Stimulated activated CD4-positive, alpha-beta T cell treated with anti-CD3 and anti-CD28 coated beads, Interleukin-15, amount 100 ng/mL, for 48 hours (primary cell): Measurements from ENCODE around the gene OXER1.
A peak's percentile ranks its signal among the peaks of the same experiment; 100 is the strongest.
"Not testable (repeated sequence)": the region's sequence is repeated elsewhere in the genome, so short reads cannot be mapped to it uniquely, and the experiment has no call there.

ENCODE experiments used
- DNase-seq, 2 donors: peaks; one replicate each; pipeline ENCODE4 v3.0.0-alpha.2; 2020; ENCODE audit warnings: low read depth in 2 of 2

OXER1 gene

GRCh38 chr2:42752314-42752713 is 11.6 kb downstream of the OXER1 start:
- DNase-seq = no peak

DNA sequence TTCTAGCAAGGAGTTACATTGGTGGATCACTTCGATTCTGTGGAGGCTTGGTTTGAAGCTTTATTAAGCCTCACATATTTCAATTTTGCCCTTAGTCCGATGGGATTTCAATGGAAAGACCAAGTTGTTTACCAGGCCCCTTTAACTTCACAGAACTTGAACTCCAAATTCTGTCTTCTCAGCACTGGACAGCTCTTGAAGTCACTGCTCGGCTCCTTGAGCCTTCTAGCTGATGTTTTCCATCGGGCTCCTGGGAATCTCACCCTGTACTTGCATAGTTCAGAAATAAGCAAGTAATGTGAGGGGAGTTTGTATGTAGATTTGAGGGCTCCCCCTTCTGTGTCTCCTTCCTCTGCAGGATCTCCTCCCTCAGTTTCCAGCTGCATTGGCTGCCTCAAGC is 15.1 kb downstream of the OXER1 start:
- no peak for DNase-seq

DNA sequence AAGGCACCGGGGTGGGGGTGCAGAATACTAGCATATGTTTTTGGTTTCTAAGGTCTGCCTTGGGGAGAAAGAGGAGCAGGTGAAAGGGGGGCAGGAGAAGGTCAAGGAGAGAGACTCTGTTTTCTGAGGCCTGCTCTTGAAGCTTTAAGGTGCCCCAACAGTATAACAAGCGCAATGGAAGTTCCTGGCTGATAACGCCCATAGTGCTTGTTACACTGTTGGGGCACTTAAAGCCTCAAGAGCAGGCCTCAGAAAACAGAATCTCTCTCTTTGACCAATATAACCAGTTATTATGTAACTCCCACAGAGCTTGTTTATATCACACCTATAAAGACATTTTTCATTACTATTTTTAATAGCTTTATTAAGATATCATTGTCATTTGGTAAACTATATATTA is 16.5 kb downstream of the OXER1 start:
- no peak for DNase-seq

GRCh38 chr2:42744545-42745082 is 19.3 kb downstream of the OXER1 start:
- no peak for DNase-seq

DNA sequence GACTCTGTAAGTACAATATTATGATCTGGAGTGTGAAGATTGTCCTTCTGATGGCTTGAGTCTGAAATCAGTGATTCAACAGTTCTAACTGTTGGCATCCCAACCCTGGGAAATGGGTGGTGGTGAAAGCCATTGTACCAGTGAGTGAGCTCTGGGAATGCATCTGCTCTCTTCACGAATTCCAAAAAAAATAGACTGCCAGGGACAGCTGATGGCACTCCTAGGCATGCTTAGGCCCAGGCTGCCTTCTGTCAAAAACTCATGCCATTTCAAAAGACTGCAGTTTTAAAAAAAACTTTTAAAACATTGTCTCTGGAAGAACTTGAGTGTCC is 20.3 kb downstream of the OXER1 start:
- DNase-seq = no peak

DNA sequence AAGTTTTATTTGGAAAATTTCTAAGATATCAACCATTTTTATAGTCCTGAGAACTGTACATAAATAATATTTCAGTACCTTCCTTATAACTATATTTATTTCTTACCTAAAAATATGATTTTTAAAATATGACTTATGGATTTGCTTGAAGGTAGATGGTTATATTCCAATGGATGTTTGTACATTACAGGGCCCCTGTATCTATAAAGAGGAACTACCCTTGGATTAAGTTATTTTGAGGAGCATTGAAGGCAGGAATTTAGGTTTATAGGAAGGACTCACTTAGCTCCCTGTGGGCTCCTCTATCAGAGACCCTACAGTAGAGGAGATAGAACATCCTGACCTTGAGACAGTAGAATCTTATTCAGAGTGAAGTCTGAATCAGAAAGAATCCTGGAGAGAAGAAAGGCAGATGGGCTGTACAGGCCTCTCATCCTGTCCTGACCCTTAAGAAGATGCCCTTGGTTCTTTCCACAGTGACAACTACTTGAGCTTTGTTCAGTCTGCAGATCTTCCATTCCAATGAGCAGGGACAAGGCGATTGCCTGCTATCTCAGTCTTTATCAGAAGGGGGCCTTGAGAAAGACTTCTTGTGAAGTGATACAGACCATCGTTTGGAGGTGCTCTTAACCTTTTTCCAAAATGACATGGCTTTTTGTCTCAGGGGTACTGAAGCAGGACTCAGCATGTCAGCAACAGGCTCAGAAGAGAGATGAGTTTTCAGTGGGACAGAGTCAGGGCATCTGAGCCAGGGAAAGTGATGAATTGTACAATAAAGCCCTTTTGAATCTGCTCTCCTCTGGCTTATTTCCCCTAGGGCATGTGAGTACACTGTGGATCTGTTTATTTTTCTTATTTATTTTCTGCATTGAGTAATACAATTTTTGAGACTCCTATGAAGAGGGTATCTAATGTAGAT is 20.9 kb downstream of the OXER1 start:
- no peak for DNase-seq

GRCh38 chr2:42741140-42741539 is 22.8 kb downstream of the OXER1 start:
- no peak for DNase-seq

GRCh38 chr2:42736598-42737322 is 27.2 kb downstream of the OXER1 start:
- DNase-seq = no peak

GRCh38 chr2:42733852-42734251 is 30.1 kb downstream of the OXER1 start:
- DNase-seq = no peak

- not testable (repeated sequence) for DNase-seq
Observed at GRCh38 chr2:42731316-42731715, 32.6 kb downstream of the OXER1 start.

- DNase-seq = no peak
Observed at GRCh38 chr2:42726680-42727079, 37.3 kb downstream of the OXER1 start.

- no peak for DNase-seq
Observed at GRCh38 chr2:42725657-42726056, 38.3 kb downstream of the OXER1 start.

DNA sequence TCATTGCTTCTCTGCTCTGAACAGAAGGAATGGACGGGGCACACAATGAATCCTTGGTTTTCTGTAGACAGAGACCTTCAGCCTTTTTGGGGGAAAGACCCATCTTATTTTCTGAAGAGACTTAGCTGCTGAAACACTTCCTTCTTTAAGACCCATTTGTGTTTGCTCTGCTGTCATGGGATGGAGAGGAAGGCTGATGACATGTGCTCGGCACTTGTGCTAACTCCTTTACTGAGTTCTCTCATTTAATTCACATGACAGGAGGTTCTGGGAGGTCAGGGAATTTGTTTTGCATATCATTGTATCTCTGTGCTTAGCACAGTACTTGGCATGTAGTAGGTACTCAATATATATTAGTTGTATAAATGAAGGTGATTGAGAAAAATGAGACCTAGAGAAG is 39.0 kb downstream of the OXER1 start:
- DNase-seq = no peak

- no peak for DNase-seq
Observed at GRCh38 chr2:42723465-42723864, 40.5 kb downstream of the OXER1 start.

DNA sequence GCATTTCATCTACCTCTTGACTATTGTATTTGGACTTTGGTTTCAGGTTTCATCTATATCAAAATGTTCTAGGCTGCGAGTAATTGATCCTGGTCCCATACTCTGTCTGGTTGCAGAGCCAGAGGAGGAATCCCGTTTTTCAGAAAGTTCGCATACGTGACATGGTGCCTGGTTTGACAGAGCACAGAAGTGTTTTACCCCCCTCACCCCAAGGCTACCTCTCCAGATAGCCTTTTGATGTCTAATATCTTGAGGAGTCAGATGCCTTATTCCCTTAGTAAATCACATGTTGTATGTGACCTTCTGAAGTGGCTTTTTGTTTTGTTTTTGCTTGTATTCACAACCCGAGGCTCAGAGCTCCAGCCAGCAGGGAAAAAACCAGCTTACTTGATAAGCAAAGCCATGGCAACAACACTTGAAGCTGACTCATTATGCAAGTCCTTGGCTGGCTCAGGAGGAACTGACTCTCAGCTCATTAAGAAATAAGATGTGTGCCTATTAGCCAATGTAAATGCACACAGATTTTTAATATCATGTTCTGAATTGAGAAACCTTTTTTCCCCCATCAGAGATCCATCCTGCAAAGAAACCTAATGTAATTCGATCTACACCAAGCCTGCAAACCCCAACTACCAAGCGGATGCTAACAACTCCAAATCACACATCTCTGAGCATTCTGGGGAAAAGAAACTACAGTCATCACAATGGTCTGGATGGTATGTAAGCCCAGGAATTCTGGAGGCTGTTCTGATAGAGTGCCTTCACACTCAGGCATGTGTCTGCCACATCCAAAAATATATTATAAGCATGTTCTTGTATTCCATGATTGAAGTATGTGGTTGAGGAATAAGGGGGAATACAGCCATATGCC is 41.4 kb downstream of the OXER1 start:
- peak; percentile 8 to 18 for DNase-seq

- no peak for DNase-seq
Observed at GRCh38 chr2:42721898-42722297, 42.0 kb downstream of the OXER1 start.

- DNase-seq = no peak
Observed at GRCh38 chr2:42714686-42715085, 49.2 kb downstream of the OXER1 start.

- DNase-seq = no peak
Observed at GRCh38 chr2:42713920-42714319, 50.0 kb downstream of the OXER1 start.

GRCh38 chr2:42712934-42713333 is 51.0 kb downstream of the OXER1 start:
- DNase-seq = no peak
